ENCODE data around the gene LHB.

GRCh38 chr19:48967346-48968178 is 49.3 kb downstream of the LHB start:
- TF ChIP-seq RAD21 (IDR thresholded peaks at IDR 0.05; ENCODE audit: low read length) (no peak), NFE2L2 (IDR thresholded peaks at IDR 0.05; ENCODE audit: low read depth, low read length) (peak; percentile 43; the same call in 1 of the 2 replicates), CTCF (conservative IDR thresholded peaks at IDR 0.05; ENCODE audit: low read depth, low read length) (no peak), SMC3 (IDR thresholded peaks at IDR 0.05; ENCODE audit: low read depth, low read length) (no peak), RFX5 (IDR thresholded peaks at IDR 0.05; ENCODE audit: low read depth, low read length) (no peak), POLR2A (IDR thresholded peaks at IDR 0.05; ENCODE audit: low read depth, low read length) (no peak; the same call in none of the 2 replicates), USF2 (IDR thresholded peaks at IDR 0.05; ENCODE audit: low read depth, low read length) (no peak), BHLHE40 (IDR thresholded peaks at IDR 0.05; ENCODE audit: low read depth, low read length) (no peak), MAZ (IDR thresholded peaks at IDR 0.05; ENCODE audit: borderline replicate concordance, low read depth, low read length) (no peak; the same call in 1 of the 2 replicates)

Data from IMR-90 (cell line).